ENCODE data around the gene RTL10. TPM values are rescaled to one million over a fixed set of nuclear protein-coding genes. Genes with fewer than 3 reads are reported as not detected.

The RTL10 gene
- total and polyA plus RNA-seq, 2 of the 13 experiments (the other 11 are each of a cell fraction or from before 2014, with no cell fraction given): 14.1 to 15.8 TPM

- H3K4me3 ChIP-seq (replicated peaks in 1 of 3; ENCODE audit: insufficient read depth in 1 of 3, low read depth in 2 of 3, low read length in 3 of 3): no peak overlapping the region
- no peak overlapping the region for H2AFZ ChIP-seq (ENCODE audit: low read length)
- WGBS (ENCODE audit: low lambda C conversion rate): 95% methylated on average over 3 of the region's 21 CpGs
- DNase-seq (ENCODE audit: low spot score) (no peak), FAIRE-seq (no peak), ATAC-seq (no peak)
- no peak overlapping the region for H3K27ac ChIP-seq (ENCODE audit: extremely low read length, insufficient read depth, low read length)
- H3K36me3 ChIP-seq (replicated peaks in 1 of 2; ENCODE audit: control insufficient read depth in 1 of 2, insufficient read depth in 2 of 2, low read length in 2 of 2): peaks cover 6 to 26% of the 10 kb centered on the region in 2 experiments
- H3K9ac ChIP-seq (ENCODE audit: insufficient read depth, low read depth, low read length): no peak overlapping the region; the same call in 1 of the 2 replicates
- H4K20me1 ChIP-seq (ENCODE audit: insufficient read depth, low read length): peaks cover 9% of the 10 kb centered on the region
- H3K27me3 ChIP-seq (ENCODE audit: control insufficient read depth in 1 of 2, insufficient read depth in 2 of 2, low read length in 2 of 2): no peaks in the 10 kb centered on the region; a peak in 1 of 5 replicates
- H3K9me3 ChIP-seq (ENCODE audit: low read length): no peaks in the 10 kb centered on the region
- peaks cover 45% of the 10 kb centered on the region for H3K79me2 ChIP-seq (ENCODE audit: insufficient read depth, low read length)
- intact Hi-C loops (cut with micrococcal nuclease; ENCODE audit: unreplicated experiment): no loop called here
- in situ Hi-C loops (cut with HindIII; ENCODE audit: extremely low pct_ligation_motif_present, low pct_unique_long_range_greater_than_20kb): loop anchor here (5.0 kb wide), 1 partner anchor 51 kb away; no protein-coding TSS in a partner anchor
- CTCF ChIA-PET (ENCODE audit: low intra/inter-chr PET ratio, low total read pairs): no interaction called here
- H3K4me1 ChIP-seq (ENCODE audit: insufficient read depth, low read length): peaks cover 60% of the 10 kb centered on the region
- POLR2A ChIA-PET: no interaction called here
- H3K4me2 ChIP-seq (ENCODE audit: low read depth, low read length): no peak overlapping the region
- BruUV-seq (replicated peaks): no TSS peak
- TF ChIP-seq ZNF740 (CRISPR knock-in tag; IDR thresholded peaks at IDR 0.05) (no peak), ETV6 (CRISPR knock-in tag; conservative IDR thresholded peaks at IDR 0.05) (no peak), PBX2 (CRISPR knock-in tag; IDR thresholded peaks at IDR 0.05) (no peak), ZNF687 (CRISPR knock-in tag; IDR thresholded peaks at IDR 0.05) (peak; percentile 26; the same call in 1 of the 2 replicates), ZBTB40 (IDR thresholded peaks at IDR 0.05) (no peak), ZBTB40 (CRISPR knock-in tag; IDR thresholded peaks at IDR 0.05) (no peak), ZNF124 (CRISPR knock-in tag; IDR thresholded peaks at IDR 0.05) (no peak), AGO2 (optimal IDR thresholded peaks at IDR 0.05; ENCODE audit: low read depth, low read length) (peak; percentile 38)
Observed at GRCh38 chr22:19851291-19852176, 3.1 kb downstream of the RTL10 start.

Data from HepG2 (cell line).